GM06990 (cell line): ENCODE data around the gene CFAP43.
A peak's percentile ranks its signal among the peaks of the same experiment; 100 is the strongest.

Source experiments
- DNase-seq: peaks from one replicate; pipeline ENCODE4 v3.0.0-alpha.2; 2011; ENCODE audit not compliant: insufficient read length; ENCODE audit errors: extremely low read depth
- H3K27me3 ChIP-seq: replicated peaks from 2 replicates; pipeline ENCODE4 v1.6.0; 2011; ENCODE audit warnings: low read length; ENCODE audit not compliant: control insufficient read depth, insufficient read depth
- H3K36me3 ChIP-seq: 2 replicates; pipeline ENCODE4 v1.5.1; 2011; ENCODE audit warnings: low read length; ENCODE audit not compliant: control insufficient read depth, insufficient read depth
- H3K4me3 ChIP-seq: replicated peaks from 2 replicates; pipeline ENCODE4 v1.5.1; 2011; ENCODE audit warnings: low read depth, mild to moderate bottlenecking, control low read depth, low read length
- TF ChIP-seq, protein P1 (sequence below): IDR thresholded peaks from 2 replicates; pipeline ENCODE4 v1.5.1; 2011; ENCODE audit warnings: low read length, control low read depth, mild to moderate bottlenecking, inconsistent platforms; ENCODE audit not compliant: insufficient read depth, poor library complexity, severe bottlenecking

Gene CFAP43

DNA sequence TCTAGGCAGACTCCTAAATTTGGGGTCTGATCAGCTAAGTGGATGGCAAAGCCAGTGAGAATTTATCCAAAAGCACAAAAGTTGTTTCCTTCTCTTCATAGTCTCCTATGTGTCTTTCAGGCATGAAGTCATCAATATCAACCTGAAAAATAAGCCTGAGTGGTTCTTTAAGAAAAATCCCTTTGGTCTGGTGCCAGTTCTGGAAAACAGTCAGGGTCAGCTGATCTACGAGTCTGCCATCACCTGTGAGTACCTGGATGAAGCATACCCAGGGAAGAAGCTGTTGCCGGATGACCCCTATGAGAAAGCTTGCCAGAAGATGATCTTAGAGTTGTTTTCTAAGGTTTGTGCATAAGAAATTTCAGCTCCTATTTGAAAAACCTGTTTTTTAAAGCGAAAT, 27.3 kb upstream of the CFAP43 start:
- DNase-seq = no peak
- Histone ChIP-seq H3K27me3 (no peaks in the 10 kb centered on the region), H3K4me3 (no peak overlapping the region), H3K36me3 (peaks cover 14% of the 10 kb centered on the region)
- TF ChIP-seq, protein P1, sequence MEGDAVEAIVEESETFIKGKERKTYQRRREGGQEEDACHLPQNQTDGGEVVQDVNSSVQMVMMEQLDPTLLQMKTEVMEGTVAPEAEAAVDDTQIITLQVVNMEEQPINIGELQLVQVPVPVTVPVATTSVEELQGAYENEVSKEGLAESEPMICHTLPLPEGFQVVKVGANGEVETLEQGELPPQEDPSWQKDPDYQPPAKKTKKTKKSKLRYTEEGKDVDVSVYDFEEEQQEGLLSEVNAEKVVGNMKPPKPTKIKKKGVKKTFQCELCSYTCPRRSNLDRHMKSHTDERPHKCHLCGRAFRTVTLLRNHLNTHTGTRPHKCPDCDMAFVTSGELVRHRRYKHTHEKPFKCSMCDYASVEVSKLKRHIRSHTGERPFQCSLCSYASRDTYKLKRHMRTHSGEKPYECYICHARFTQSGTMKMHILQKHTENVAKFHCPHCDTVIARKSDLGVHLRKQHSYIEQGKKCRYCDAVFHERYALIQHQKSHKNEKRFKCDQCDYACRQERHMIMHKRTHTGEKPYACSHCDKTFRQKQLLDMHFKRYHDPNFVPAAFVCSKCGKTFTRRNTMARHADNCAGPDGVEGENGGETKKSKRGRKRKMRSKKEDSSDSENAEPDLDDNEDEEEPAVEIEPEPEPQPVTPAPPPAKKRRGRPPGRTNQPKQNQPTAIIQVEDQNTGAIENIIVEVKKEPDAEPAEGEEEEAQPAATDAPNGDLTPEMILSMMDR = no peak

DNA sequence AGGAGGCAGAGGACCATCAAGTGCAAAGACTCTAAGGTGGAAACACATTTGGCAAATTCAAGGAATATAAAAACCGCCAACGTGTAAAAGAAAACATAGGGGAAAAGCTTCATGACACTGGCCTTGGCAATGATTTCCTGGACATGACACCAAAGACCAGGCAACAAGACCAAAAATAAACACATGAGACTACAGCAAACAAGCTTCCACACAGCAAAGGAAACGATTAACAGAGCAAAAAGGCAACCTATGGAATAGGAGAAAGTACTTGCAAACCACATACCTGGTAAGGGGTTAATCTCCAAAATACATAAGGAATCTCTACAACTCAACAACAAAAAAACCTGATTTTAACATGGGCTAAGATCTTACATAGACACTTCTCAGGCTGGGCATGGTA, 26.0 kb upstream of the CFAP43 start:
- DNase-seq = no peak
- Histone ChIP-seq H3K36me3 (peaks cover 14% of the 10 kb centered on the region), H3K4me3 (no peak overlapping the region), H3K27me3 (no peaks in the 10 kb centered on the region)
- TF ChIP-seq, protein P1 = no peak

DNA sequence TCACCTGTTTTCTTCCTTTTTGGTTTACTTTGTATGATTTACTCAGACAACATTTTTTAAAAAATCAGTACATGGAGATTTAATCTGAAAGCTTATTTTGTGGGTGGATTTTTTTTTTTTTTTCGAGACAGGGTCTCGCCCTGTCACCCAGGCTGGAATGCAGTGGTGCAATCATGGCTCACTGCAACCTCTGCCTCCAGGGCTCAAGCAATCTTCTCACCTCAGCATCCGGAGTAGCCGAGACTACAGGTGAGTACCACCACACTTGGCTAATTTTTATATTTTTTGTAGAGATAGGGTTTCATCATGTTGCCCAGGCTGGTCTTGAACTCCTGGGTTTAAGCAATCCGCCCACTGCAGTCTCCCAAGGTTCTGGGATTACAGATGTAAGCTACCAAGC, 25.1 kb upstream of the CFAP43 start:
- Histone ChIP-seq H3K4me3 (no peak overlapping the region), H3K27me3 (no peaks in the 10 kb centered on the region), H3K36me3 (peaks cover 14% of the 10 kb centered on the region)
- no peak for DNase-seq
- TF ChIP-seq, protein P1 = no peak

DNA sequence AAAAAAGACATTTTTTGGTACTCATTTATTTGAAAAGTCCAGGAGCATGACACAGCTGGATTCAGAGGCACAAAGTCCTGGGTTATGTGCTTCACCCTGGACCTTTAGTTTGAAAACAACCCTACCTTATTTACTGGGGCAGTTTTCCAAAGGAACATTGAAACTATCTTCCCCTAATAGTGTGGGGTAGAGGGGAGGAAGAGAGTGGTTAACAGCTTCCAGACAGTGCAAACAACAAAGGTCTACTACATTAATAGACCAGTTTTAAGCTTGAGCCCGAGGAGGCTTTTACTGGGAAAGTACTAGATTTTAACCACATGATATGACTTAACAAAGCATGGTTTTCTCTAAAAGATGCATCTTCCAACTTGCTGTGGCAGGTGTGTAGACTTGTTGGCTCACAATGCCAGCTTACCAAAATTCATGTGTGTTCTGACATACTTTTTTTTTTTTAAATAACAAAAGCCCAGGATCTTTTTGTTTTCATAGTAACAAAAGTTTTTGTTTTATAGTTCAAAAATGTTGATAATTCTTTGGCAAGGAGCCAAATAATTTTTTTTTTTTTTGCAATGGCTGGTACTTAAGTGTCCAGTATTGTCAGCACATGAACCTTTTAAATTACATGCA, 24.3 kb upstream of the CFAP43 start:
- Histone ChIP-seq H3K4me3 (peak overlapping the region; percentile 92), H3K36me3 (peaks cover 7% of the 10 kb centered on the region), H3K27me3 (no peaks in the 10 kb centered on the region)
- DNase-seq = no peak
- TF ChIP-seq, protein P1 = no peak

DNA sequence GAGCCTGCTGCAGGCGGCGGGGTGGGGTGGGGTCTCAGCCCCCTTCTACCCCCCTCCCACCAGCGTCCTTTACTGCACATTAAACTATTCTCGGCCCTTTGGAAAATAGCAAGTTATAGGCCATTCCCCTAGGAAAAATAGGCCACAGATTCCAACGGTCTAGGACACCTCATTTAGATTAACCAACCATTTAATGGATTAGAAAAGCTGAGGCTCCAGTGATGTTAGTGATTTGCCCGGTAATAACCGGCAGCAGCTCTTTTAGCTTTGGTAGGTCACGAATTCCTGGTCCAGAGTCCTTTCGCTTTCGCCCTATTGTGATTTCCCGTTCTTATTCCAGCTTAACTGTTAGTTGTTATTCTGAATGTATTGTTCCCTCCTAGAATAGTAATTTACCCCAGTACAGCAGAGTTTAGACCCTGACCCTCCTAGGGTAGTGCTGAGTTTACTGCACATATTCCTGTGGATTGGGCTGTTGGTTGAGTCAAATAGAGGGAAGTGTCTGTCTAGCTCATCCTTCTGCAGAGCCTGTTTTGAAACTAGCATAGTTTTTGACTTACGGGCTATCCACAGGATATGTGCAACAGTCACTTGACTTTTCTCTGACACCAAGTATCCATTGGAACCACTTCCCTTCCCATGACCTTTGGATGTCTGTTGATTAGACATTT, 23.3 kb upstream of the CFAP43 start:
- Histone ChIP-seq H3K36me3 (peaks cover 7% of the 10 kb centered on the region), H3K4me3 (peak overlapping the region; percentile 92), H3K27me3 (no peaks in the 10 kb centered on the region)
- DNase-seq = peak; percentile 6
- TF ChIP-seq, protein P1 = no peak
